Renal pelvis (tissue), 12 donors: ENCODE data around the gene ACTC1. TPM values are rescaled to one million over a fixed set of nuclear protein-coding genes. Genes with fewer than 3 reads are reported as not detected.
"Not testable (repeated sequence)": the region's sequence is repeated elsewhere in the genome, so short reads cannot be mapped to it uniquely, and the experiment has no call there.

Source experiments
- DNase-seq: peaks from one replicate; pipeline ENCODE4 v3.0.0-alpha.2; 2013
- long read RNA-seq, 16 experiments: transcript quantifications; one replicate each; lab custom pipeline, GENCODE V29; 2026
- polyA plus RNA-seq, 3 donors: library from polyadenylated mRNA; unstranded; fragments of 120-200 nt; gene quantifications; one replicate each; pipeline ENCODE4 v1.2.1, GENCODE V29; 2013; ENCODE audit not compliant: insufficient read length in 3 of 3

ACTC1 gene
- polyA plus RNA-seq = 10 to 100 TPM in 1 of 3 donors, 1 to 10 TPM in 1, under 1 TPM in 1; 0.87 to 28.7 (median 1.1) TPM
- long read RNA-seq, donor 1 = 0 reads
- long read RNA-seq, donor 2, transcript ACTC1-201 (7 exons, 3,694 nt) = major isoform, 12 of 12 reads
- long read RNA-seq, donor 2, partial matches to known transcripts = 0 of 12 reads
- long read RNA-seq, donor 2, other reads (novel, unspliced or antisense) = 0 of 12 reads
- long read RNA-seq, donor 3, partial matches to known transcripts = 0 of 1 reads
- long read RNA-seq, donor 3, other reads (novel, unspliced or antisense) = 0 of 1 reads
- long read RNA-seq, donor 4, partial matches to known transcripts = 0 of 1 reads
- long read RNA-seq, donor 4, other reads (novel, unspliced or antisense) = 0 of 1 reads
- long read RNA-seq, donor 5 = 0 reads
- long read RNA-seq, donor 6 = 0 reads
- long read RNA-seq, donor 7, partial matches to known transcripts = 0 of 1 reads
- long read RNA-seq, donor 7, other reads (novel, unspliced or antisense) = 0 of 1 reads
- long read RNA-seq, donor 8 = 0 reads
- long read RNA-seq, donor 9, transcript ACTC1-201 (7 exons, 3,694 nt) = major isoform, 7 of 7 reads
- long read RNA-seq, donor 9, partial matches to known transcripts = 0 of 7 reads
- long read RNA-seq, donor 9, other reads (novel, unspliced or antisense) = 0 of 7 reads
- long read RNA-seq, donor 10, transcript ACTC1-201 (7 exons, 3,694 nt) = major isoform, 6 of 6 reads
- long read RNA-seq, donor 10, partial matches to known transcripts = 0 of 6 reads
- long read RNA-seq, donor 10, other reads (novel, unspliced or antisense) = 0 of 6 reads
- long read RNA-seq, donor 11 = 0 reads
- long read RNA-seq, donor 12 = 0 reads
- long read RNA-seq, donor 13 = 0 reads
- long read RNA-seq, donor 14 = 0 reads
- long read RNA-seq, donor 15 = 0 reads
- long read RNA-seq, donor 16, transcript ACTC1-201 (7 exons, 3,694 nt) = major isoform, 10 of 10 reads
- long read RNA-seq, donor 16, partial matches to known transcripts = 0 of 10 reads
- long read RNA-seq, donor 16, other reads (novel, unspliced or antisense) = 0 of 10 reads

DNA sequence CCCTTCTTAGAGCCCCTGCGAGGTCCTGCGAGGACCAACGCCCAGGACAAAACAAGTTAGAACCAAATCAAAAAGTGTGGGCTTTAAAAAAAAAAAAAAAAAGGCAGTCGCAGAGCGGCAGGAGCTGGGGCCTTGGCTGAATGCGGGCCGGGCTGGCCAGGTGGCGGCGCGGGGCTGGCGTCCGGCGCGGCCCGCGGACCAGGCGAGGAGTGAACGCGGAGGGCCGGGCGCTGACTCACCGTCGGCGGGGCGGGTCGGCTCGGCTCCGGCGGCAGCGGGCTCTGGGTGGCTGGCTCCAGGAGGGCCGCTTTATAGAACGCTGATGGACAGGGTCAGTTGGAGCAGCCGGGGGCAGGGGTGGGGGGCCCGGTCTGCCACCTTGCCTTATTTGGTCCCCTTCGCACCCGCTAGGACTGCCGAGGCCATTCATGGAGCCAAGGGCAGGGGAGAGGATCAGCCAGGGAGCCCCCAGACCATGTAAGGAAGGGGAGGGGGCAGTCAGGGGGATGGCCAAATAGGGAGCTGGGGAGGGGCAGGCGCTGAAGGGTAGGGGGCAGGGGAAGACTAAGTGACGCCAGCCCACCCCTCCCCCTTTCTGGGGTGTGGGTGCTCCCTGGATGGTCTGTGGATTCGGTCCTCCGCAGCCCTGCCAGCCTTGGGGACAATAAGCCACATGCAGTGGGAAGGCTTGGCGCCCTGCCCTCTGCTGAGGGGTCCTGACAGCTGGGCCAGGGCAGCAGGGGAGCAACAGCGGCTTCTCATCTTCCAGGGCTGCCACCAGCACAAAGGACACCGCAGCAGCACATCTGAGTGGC, at the start of gene ACTC1:
TSS of gene ACTC1 (minus strand) at position 283 of the 815 bp plus-strand sequence. CDS start 741 bp downstream, outside the sequence.
- DNase-seq = no peak

DNA sequence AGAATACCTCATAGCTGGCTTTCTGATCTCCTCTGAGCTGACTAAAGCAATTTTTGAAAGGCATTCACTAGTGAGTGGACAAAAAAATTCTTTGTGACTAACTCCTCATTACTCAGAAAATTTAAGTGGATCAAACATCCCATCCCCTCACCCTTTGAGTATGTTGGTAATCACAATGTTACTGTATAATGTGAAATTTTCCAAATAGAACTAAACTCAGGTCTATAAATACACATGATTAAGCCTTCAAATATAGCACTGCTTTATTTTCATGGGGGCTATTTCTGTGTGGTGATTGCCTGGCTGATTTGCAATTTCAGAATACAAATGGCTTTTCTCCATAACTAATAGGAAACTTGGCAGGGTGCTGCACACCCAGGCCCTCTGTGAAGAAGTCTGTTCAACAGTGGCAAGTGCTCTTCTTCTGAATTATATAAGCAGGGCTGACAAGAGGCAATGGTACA, 45.9 kb upstream of the ACTC1 start:
- no peak for DNase-seq

DNA sequence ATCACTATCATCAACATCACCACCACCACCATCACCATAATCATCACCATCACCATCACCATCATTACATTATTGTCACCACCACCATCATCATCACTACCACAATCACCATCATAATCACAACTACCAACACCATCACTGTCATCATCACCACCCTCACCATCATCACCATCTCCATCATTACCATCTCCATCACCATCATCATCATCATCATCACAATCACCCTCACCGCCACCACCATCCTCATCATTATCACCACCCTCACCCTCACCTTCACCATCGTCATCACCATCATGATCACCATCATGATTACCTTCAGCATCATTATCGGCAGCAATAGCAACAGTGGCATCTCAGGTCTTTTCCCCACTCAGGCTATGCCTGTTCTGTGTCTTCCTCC, 42.9 kb upstream of the ACTC1 start:
- no peak for DNase-seq

DNA sequence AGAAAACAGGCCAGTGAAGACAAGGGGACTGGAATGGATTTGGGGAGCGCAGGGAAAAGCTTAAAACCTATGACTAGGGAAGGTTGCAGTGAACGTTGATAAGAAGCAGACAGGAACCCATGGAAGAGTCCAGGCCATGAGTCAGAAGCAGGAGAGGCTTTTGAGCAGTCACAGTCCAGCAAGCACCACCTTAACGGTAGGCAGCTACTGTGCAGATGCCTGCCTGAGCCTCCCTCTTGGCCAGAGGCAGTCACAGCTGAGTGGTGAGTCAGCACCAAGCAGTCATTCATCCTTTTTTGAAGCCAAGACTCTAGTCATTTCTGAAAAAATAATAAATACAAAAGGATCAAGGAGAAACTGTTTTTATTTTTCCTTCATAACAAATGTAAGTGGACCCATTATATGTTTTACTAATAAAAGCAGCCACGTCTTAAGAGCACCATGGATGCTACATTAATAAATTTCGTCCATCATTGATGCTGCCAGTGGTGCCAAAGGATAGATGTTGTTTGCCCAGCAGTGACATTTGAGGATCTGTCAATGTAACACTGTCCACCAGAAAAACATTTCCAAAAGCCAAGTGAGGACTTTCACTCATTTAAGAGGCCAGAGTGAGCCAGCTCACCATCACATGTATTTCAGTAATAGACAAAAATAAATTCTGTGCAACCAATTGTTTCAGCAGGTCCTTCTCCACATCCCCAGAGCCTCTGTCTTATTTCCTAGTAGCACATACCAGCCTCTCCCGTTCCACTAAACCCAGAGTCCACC, 42.1 kb upstream of the ACTC1 start:
- DNase-seq = no peak

DNA sequence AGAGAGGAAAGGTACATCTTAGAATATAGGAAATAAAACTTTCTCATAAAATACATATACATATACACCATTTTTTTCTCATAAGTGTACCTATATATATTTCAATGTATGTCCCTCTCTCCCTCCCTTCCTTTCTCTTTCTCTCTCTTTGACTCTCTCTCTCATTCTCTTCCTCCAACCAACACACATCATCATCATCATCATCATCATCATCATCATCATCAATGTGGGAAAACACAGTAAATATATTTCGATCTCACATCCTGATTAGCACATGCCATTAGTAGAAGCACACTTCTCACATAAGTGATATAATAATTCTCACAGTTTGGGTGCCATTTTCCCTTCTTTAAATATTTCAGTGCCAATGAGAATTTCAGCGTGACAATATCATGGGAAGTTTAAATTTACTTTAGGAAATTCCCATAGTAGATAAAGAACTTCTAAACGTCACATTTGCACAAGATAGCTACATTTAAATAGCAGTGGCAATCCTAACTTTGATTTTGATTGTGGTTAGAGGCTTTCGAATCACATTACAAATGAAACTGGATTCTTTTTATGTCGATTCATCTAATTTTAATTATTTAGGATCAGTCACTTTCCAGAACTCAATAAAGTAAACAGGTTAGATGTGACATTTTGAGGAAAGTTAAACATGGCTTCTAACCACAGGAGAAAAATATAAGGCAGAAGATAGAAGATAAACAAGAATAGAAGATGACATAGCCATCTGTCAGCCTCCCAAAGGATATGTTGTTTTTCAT, 33.0 kb upstream of the ACTC1 start:
- DNase-seq = no peak

DNA sequence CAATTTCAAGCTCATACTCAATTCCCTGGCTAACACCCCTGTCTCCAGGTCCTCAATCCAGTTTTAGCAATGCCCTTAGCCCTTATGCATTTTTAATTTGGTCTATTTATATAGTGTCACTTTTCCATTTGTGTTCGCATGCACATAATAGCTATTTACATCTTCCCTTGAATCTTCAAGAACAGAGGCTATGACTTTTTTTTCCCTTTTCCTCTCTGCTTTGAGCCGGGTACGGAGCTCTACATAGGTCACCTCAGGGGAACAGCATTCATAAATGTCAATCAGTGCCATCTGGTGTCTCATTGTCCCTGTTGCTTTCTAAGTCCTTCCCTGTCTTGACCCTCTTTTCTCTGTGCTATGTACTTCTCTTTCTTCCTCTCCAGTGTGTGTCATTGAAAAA, 26.5 kb upstream of the ACTC1 start:
- DNase-seq = no peak

DNA sequence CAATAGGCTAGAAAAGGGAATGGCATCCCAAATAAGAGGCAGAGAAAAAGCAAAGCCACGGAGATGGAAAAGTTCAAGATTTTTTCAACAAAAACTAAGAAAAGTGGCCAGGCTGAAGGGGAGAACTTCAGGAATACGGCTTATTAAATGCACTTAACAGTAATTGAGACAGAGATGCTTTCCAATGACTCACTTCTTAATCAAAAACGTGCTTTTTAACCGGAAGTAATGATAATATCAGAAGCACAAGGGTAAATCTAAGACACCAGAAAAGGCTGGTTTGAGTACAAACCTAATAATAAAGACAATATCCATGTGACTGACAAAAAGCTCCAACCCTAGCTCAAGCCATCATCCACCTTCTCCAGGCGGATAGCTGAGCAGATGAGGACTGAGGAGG, 24.8 kb upstream of the ACTC1 start:
- no peak for DNase-seq

DNA sequence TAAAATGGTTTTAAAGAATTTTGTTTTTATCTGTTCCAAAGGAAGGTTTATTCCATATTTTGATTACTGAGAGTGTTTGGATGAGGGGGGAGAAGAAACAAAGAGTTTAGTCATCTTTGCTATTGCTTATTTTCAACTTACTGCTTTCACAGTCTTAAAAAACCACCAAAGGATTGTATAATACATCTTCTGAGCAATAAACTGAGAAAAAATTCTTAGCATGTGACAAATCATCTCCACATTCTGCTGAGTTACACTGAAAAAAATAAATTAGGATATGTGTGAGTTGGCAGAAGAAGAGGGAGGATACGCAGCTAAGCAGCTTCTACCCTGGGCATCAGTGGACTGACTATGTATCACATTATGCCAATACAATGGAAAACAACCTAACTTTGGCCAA, 23.2 kb upstream of the ACTC1 start:
- no peak for DNase-seq

DNA sequence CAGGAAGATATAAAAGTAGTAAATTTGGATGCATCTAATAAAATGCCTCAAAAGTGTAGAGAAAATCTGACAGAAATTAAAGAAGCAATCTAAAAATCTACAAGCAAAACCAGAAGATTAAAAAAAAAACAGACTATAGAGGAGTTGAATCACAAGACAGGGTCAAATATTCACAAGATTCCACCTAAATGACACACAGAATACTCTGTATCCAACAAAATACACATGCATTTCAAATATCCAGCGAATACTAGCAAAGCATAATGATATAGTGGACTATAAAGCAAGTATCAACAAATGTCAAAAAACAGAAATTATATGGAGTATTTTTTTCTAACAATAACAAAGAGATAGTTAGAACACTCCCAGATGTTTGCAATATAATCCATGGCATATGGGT, 20.5 kb upstream of the ACTC1 start:
- DNase-seq = no peak

DNA sequence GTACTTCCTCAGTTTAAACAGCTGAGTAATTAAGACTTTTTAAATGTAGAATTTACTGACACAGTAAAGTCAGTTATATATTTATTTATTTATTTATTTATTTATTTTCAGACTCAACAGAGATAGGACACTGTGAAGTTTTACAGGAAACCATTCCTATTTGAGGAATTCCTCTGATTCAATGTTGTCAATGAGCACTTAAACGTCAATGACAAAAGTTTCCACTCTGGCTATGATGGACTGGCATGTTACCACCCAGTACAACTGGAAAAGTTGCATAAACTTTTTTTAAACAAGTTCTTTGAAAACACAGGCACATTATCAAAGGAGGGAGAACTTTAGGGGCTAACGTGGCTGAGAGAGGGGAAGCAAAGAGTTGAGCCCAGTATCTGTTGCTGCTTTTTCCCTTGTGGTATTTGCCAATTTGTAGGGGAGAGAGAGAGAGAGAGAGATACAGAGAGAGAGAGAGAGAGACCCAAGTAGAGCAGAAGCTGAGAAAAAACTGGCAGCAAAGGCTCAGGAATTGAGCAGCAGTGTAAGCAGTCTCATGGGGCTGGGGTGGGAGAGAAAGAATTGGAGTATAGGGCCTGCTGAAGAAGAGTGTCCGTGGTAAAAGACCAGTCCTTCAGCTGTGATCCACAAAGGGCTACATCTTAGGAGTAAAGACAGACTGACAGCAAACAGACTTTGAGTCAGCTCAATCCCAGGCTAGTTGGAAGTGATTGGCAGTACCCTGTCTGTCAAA, 18.3 kb upstream of the ACTC1 start:
- DNase-seq = no peak

DNA sequence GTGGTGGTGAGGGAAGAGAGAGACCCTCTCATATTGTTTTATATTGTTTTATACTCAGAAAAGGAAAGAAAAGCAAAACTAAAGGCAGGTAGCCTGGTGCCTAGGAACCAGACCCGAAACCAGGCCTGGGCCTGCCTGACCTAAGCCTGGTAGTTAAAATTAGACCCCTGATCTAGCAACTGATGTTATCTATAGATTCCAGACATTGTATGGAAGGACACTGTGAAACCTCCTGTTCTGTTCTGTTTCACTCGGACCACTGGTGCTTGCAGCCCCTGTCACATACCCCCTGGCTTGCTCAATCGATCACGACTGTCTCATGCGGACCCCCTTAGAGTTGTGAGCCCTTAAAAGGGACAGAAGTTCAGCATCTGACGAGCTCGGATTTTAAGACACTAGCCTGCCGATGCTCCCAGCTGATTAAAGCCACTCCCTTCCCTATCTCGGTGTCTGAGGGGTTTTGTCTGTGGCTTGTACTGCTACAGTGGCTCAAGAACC, 17.6 kb upstream of the ACTC1 start:
- DNase-seq = not testable (repeated sequence)

DNA sequence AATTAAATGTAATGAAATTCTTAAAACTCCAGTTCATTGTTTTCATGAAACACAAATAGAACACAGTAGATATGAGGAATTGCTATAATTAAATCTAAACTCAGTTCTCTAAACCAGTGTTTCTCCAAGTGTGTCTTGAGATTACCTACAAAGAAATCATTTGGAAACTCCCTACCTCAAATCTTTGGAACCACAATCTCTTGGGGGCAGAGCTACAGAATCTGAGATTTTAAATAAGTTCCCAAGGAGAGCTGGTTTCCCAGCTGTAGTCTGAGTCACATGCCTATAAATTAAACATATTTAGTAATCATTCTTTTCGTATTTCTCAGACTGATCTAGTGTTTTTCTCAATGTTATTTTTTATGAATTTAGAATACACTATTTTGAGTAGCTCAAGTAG, 17.0 kb upstream of the ACTC1 start:
- no peak for DNase-seq

DNA sequence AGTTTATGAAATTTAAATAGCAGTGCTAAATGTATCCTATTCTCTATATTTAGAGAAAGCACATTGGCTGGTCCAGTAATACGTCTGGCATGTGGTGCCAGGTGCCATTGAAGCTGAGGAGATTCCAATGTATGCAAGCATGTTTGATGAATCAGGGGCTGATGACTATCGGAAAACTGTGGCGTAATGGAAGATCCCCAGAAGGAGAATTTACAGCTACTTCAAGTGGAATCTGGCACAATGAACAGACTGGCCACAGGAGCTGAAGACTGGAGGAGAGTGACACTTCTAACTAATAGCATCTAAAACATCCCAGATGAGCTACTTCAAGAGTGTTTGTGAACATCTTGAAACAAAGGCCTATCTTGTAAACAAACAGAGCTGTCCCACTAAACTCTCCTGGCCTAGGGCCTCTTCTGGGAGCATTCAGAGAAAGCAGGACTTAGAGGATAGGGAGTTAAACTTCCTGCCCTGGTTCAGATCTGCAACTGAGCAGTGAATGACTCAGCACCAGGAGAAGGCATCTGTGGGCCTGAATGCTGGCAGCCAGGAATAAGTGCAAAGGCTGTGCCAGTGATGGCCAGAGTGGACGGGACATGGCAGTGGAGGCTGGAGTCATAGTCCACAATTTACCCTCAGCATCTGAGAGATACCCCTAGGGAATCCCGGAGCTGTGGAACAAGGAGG, 15.2 kb upstream of the ACTC1 start:
- DNase-seq = no peak

DNA sequence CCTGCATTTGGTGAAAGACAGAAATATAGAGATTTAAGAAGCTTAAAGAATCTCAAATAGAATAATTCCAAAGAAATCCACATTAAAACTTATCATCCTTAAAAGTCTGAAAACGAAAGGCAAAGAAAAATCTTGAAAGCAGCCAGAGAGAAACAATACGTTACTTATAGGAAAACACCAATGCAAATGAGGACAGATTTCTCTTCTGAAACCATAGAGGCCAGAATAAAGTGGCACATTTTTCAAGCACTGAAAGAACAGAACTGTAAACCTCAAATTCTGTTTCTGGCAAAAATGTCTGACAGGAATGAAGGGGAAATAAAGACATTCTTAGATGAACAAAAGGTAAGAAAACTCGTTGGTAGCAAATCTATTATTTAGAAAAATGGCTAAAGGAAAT, 13.8 kb upstream of the ACTC1 start:
- no peak for DNase-seq

DNA sequence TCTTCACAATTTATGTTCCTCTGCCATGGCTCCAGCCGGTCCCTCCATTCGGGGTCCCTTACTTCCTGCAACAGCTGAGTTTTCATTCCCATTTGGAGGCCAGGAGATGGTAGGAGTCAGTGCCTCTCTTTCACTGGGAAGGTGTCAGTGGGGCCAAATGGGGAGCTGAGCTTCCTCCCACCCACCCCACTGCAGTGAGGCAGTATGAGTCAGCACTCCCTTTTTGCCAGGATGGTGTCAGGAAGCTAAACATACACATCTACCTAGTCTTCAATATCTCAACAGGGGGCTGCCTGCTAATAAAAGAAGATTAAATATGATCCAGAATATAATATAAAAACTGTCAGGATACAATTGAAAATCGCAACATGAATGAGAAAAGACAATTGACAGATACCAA, 12.7 kb upstream of the ACTC1 start:
- DNase-seq = no peak

DNA sequence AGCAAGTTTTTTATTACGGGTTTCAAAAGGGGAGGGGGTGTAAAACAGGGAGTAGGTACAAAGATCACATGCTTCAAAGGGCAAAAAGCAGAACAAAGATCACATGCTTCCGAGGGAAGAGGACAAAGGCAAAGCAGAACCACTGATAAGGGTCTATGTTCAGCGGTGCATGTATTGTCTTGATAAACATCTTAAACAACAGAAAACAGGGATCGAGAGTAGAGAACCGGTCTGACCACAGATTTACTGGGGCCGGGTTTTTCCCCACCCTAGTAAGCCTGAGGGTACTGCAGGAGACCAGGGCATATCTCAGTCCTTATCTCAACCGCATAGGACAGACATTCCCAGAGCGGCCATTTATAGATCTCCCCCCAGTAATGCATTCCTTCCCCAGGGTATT, 11.9 kb upstream of the ACTC1 start:
- DNase-seq = not testable (repeated sequence)

DNA sequence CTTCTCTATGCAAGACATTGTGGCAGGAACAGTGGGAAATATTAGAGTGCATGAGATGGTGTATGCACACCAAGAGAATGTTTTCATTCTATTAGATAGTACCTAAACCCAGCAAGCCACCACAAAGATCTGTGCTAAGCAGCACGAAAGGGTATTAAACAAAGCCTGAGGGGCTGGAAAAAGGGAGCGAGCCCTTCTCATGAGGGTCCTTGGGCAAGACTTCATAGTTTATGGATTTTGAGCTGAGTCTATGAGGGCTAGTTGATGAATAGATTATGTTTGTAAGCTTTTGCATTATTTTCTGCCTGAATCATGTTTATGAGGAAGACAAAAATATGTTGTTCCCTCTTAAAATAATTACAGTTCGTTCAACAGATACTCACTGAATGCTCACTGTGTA, 9.4 kb upstream of the ACTC1 start:
- no peak for DNase-seq

DNA sequence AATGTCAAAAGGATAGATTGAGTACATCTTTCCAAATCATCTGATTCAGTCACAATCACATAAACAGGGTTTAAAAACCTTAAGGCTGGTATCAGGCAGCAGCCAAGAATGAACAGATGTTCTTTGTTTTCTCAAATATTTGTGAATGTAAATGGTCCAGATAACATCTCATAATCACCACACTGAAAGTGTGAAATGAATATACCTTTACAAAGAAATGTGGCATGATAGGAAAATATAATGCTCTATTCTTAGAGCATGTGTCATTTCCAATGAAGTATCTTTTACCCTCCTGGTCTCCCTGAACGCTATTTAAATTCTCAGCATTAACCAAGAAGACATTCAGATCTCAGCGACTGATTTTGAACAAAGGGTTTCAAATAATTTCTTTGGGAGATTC, 8.8 kb upstream of the ACTC1 start:
- DNase-seq = no peak
